Measurements from ENCODE around the gene APPL2.

Gene APPL2

GRCh38 chr12:105168006-105168405 lies 68.0 kb downstream of the APPL2 start:
- Histone ChIP-seq H3K36me3 (ENCODE audit: insufficient read depth, low read length) (peaks cover 51% of the 10 kb centered on the region), H2AFZ (ENCODE audit: low read length, unreplicated experiment) (no peak overlapping the region)

GRCh38 chr12:105167346-105167745 lies 68.6 kb downstream of the APPL2 start:
- Histone ChIP-seq H3K4me3 (ENCODE audit: low read depth, low read length) (no peak overlapping the region), H3K36me3 (ENCODE audit: insufficient read depth, low read length) (peaks cover 46% of the 10 kb centered on the region), H3K4me1 (ENCODE audit: control insufficient read depth, insufficient read depth, low read length, unreplicated experiment) (no peaks in the 10 kb centered on the region), H2AFZ (ENCODE audit: low read length, unreplicated experiment) (no peak overlapping the region), H3K27me3 (ENCODE audit: insufficient read depth, low read length) (no peaks in the 10 kb centered on the region), H3K27ac (ENCODE audit: low read depth, low read length) (no peak overlapping the region), H3K79me2 (ENCODE audit: control insufficient read depth, insufficient read depth, low read length, unreplicated experiment) (no peaks in the 10 kb centered on the region)

More at GRCh38 chr12:105168006-105168405, 68.0 kb downstream of the APPL2 start:
- H3K4me1 ChIP-seq (ENCODE audit: control insufficient read depth, insufficient read depth, low read length, unreplicated experiment) = no peaks in the 10 kb centered on the region
- H3K27me3 ChIP-seq (ENCODE audit: insufficient read depth, low read length) = no peaks in the 10 kb centered on the region
- H3K4me3 ChIP-seq (ENCODE audit: low read depth, low read length) = no peak overlapping the region
- H3K27ac ChIP-seq (ENCODE audit: low read depth, low read length) = no peak overlapping the region
- no peaks in the 10 kb centered on the region for H3K79me2 ChIP-seq (ENCODE audit: control insufficient read depth, insufficient read depth, low read length, unreplicated experiment)

DNA sequence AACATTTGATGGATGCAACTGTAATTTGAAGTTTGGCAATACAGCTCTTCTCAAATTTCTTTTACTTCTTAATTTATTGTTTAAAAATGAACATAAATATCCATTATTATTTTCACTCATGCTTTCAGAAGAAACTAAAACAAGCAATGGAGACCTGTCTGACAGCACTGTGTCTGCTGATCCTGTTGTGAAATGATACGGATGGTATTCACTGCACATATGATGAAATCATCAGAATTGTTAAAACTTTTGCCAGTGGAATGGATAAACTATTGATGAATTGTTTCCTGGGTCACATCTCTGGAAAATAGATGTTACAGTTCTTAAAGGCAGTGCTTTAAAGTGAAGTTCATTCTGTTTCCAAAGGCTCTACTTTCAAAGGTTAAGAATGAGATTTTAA lies 69.2 kb downstream of the APPL2 start:
- no peak overlapping the region for H2AFZ ChIP-seq (ENCODE audit: low read length, unreplicated experiment)
- no peaks in the 10 kb centered on the region for H3K79me2 ChIP-seq (ENCODE audit: control insufficient read depth, insufficient read depth, low read length, unreplicated experiment)
- no peaks in the 10 kb centered on the region for H3K27me3 ChIP-seq (ENCODE audit: insufficient read depth, low read length)
- H3K4me1 ChIP-seq (ENCODE audit: control insufficient read depth, insufficient read depth, low read length, unreplicated experiment) = no peaks in the 10 kb centered on the region
- H3K4me3 ChIP-seq (ENCODE audit: low read depth, low read length) = no peak overlapping the region
- no peak overlapping the region for H3K27ac ChIP-seq (ENCODE audit: low read depth, low read length)
- peaks cover 52% of the 10 kb centered on the region for H3K36me3 ChIP-seq (ENCODE audit: insufficient read depth, low read length)

- Histone ChIP-seq H3K4me1 (ENCODE audit: control insufficient read depth, insufficient read depth, low read length, unreplicated experiment) (no peaks in the 10 kb centered on the region), H3K27ac (ENCODE audit: low read depth, low read length) (no peak overlapping the region), H3K27me3 (ENCODE audit: insufficient read depth, low read length) (no peaks in the 10 kb centered on the region), H3K79me2 (ENCODE audit: control insufficient read depth, insufficient read depth, low read length, unreplicated experiment) (no peaks in the 10 kb centered on the region), H3K4me3 (ENCODE audit: low read depth, low read length) (no peak overlapping the region), H2AFZ (ENCODE audit: low read length, unreplicated experiment) (no peak overlapping the region), H3K36me3 (ENCODE audit: insufficient read depth, low read length) (peaks cover 55% of the 10 kb centered on the region)
Measured at GRCh38 chr12:105164068-105164467, 71.9 kb downstream of the APPL2 start.

DNA sequence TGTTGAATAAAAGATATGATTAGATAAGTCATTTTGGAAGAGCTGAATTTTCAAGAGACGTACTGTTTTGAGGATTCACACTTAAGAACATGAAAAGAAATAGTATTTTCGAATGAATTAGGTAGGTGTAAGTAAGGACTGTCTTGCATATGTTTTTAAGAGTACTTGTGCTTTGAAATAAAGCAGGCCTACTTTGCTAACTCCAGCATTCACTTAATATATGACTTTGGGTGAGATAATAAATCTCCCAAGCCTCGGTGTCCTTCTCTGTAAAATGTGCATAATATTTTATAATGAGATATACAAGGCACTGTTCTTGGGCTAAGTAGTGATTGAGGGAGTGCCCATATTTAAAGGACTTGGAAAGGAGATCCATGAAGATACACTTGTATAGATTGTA lies 73.8 kb downstream of the APPL2 start:
- no peaks in the 10 kb centered on the region for H3K79me2 ChIP-seq (ENCODE audit: control insufficient read depth, insufficient read depth, low read length, unreplicated experiment)
- no peak overlapping the region for H3K27ac ChIP-seq (ENCODE audit: low read depth, low read length)
- peaks cover 57% of the 10 kb centered on the region for H3K36me3 ChIP-seq (ENCODE audit: insufficient read depth, low read length)
- H2AFZ ChIP-seq (ENCODE audit: low read length, unreplicated experiment) = no peak overlapping the region
- H3K4me1 ChIP-seq (ENCODE audit: control insufficient read depth, insufficient read depth, low read length, unreplicated experiment) = no peaks in the 10 kb centered on the region
- no peak overlapping the region for H3K4me3 ChIP-seq (ENCODE audit: low read depth, low read length)
- no peaks in the 10 kb centered on the region for H3K27me3 ChIP-seq (ENCODE audit: insufficient read depth, low read length)

DNA sequence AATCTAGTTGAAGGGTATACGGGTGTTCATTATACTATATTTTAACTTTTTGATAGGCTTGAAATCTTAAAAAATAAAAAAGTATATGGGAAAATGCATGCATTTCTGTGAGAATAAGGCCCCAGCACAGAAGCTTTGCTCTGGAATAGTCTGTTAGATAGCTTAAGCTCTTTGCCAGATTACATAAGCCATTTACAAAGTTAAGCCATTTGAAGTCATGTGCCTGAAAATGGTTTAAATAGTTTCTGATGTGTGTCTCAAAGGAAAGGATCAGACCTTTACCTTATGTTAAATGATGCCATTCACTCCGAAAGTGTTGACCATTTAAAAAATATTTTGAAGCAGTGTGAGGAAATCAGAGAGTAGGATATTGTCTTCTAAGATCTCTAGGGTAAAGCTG lies 77.1 kb downstream of the APPL2 start:
- Histone ChIP-seq H3K36me3 (ENCODE audit: insufficient read depth, low read length) (peaks cover 55% of the 10 kb centered on the region), H3K27me3 (ENCODE audit: insufficient read depth, low read length) (no peaks in the 10 kb centered on the region), H3K4me3 (ENCODE audit: low read depth, low read length) (no peak overlapping the region), H3K27ac (ENCODE audit: low read depth, low read length) (no peak overlapping the region), H3K79me2 (ENCODE audit: control insufficient read depth, insufficient read depth, low read length, unreplicated experiment) (no peaks in the 10 kb centered on the region), H2AFZ (ENCODE audit: low read length, unreplicated experiment) (no peak overlapping the region), H3K4me1 (ENCODE audit: control insufficient read depth, insufficient read depth, low read length, unreplicated experiment) (no peaks in the 10 kb centered on the region)

- H3K4me1 ChIP-seq (ENCODE audit: control insufficient read depth, insufficient read depth, low read length, unreplicated experiment) = no peaks in the 10 kb centered on the region
- H3K36me3 ChIP-seq (ENCODE audit: insufficient read depth, low read length) = peaks cover 63% of the 10 kb centered on the region
- H3K4me3 ChIP-seq (ENCODE audit: low read depth, low read length) = no peak overlapping the region
- no peaks in the 10 kb centered on the region for H3K27me3 ChIP-seq (ENCODE audit: insufficient read depth, low read length)
- no peak overlapping the region for H3K27ac ChIP-seq (ENCODE audit: low read depth, low read length)
- H3K79me2 ChIP-seq (ENCODE audit: control insufficient read depth, insufficient read depth, low read length, unreplicated experiment) = no peaks in the 10 kb centered on the region
- H2AFZ ChIP-seq (ENCODE audit: low read length, unreplicated experiment) = no peak overlapping the region
Measured at GRCh38 chr12:105157606-105158005, 78.4 kb downstream of the APPL2 start.

- no peaks in the 10 kb centered on the region for H3K79me2 ChIP-seq (ENCODE audit: control insufficient read depth, insufficient read depth, low read length, unreplicated experiment)
- no peak overlapping the region for H2AFZ ChIP-seq (ENCODE audit: low read length, unreplicated experiment)
- H3K27me3 ChIP-seq (ENCODE audit: insufficient read depth, low read length) = no peaks in the 10 kb centered on the region
- no peak overlapping the region for H3K27ac ChIP-seq (ENCODE audit: low read depth, low read length)
- H3K4me1 ChIP-seq (ENCODE audit: control insufficient read depth, insufficient read depth, low read length, unreplicated experiment) = no peaks in the 10 kb centered on the region
- H3K36me3 ChIP-seq (ENCODE audit: insufficient read depth, low read length) = peaks cover 63% of the 10 kb centered on the region
- no peak overlapping the region for H3K4me3 ChIP-seq (ENCODE audit: low read depth, low read length)
Measured at GRCh38 chr12:105156260-105156659, 79.7 kb downstream of the APPL2 start.

GRCh38 chr12:105142259-105142658 lies 93.7 kb downstream of the APPL2 start:
- Histone ChIP-seq H3K4me1 (ENCODE audit: control insufficient read depth, insufficient read depth, low read length, unreplicated experiment) (no peaks in the 10 kb centered on the region), H3K27ac (ENCODE audit: low read depth, low read length) (no peak overlapping the region), H3K27me3 (ENCODE audit: insufficient read depth, low read length) (no peaks in the 10 kb centered on the region), H3K79me2 (ENCODE audit: control insufficient read depth, insufficient read depth, low read length, unreplicated experiment) (peaks cover 7% of the 10 kb centered on the region), H2AFZ (ENCODE audit: low read length, unreplicated experiment) (no peak overlapping the region), H3K36me3 (ENCODE audit: insufficient read depth, low read length) (peaks cover 53% of the 10 kb centered on the region), H3K4me3 (ENCODE audit: low read depth, low read length) (no peak overlapping the region)

- no peaks in the 10 kb centered on the region for H3K4me1 ChIP-seq (ENCODE audit: control insufficient read depth, insufficient read depth, low read length, unreplicated experiment)
- H3K36me3 ChIP-seq (ENCODE audit: insufficient read depth, low read length) = peaks cover 46% of the 10 kb centered on the region
- no peak overlapping the region for H3K4me3 ChIP-seq (ENCODE audit: low read depth, low read length)
- no peaks in the 10 kb centered on the region for H3K27me3 ChIP-seq (ENCODE audit: insufficient read depth, low read length)
- peaks cover 7% of the 10 kb centered on the region for H3K79me2 ChIP-seq (ENCODE audit: control insufficient read depth, insufficient read depth, low read length, unreplicated experiment)
- no peak overlapping the region for H3K27ac ChIP-seq (ENCODE audit: low read depth, low read length)
- no peak overlapping the region for H2AFZ ChIP-seq (ENCODE audit: low read length, unreplicated experiment)
Measured at GRCh38 chr12:105141320-105141922, 94.6 kb downstream of the APPL2 start.

- Histone ChIP-seq H2AFZ (ENCODE audit: low read length, unreplicated experiment) (no peak overlapping the region), H3K27me3 (ENCODE audit: insufficient read depth, low read length) (no peaks in the 10 kb centered on the region), H3K4me1 (ENCODE audit: control insufficient read depth, insufficient read depth, low read length, unreplicated experiment) (no peaks in the 10 kb centered on the region), H3K4me3 (ENCODE audit: low read depth, low read length) (no peak overlapping the region), H3K27ac (ENCODE audit: low read depth, low read length) (no peak overlapping the region), H3K79me2 (ENCODE audit: control insufficient read depth, insufficient read depth, low read length, unreplicated experiment) (peaks cover 10% of the 10 kb centered on the region), H3K36me3 (ENCODE audit: insufficient read depth, low read length) (peaks cover 54% of the 10 kb centered on the region)
Measured at GRCh38 chr12:105138248-105138647, 97.7 kb downstream of the APPL2 start.
